Activated naive CD4-positive, alpha-beta T cell treated with anti-CD3 and anti-CD28 coated beads, Interleukin-2, amount 50 U/mL, for 16 hours (primary cell): Measurements from ENCODE around the gene CNIH3.

Source experiments
- DNase-seq: peaks from one replicate; pipeline ENCODE4 v3.0.0-alpha.2; 2020

The CNIH3 gene

GRCh38 chr1:224726441-224727182 is 110.5 kb downstream of the CNIH3 start:
- no peak for DNase-seq

- no peak for DNase-seq
Measured at GRCh38 chr1:224727351-224728289, 111.5 kb downstream of the CNIH3 start.

GRCh38 chr1:224730540-224730939 is 114.4 kb downstream of the CNIH3 start:
- DNase-seq, result no peak

- DNase-seq, result no peak
Measured at GRCh38 chr1:224730965-224731364, 114.8 kb downstream of the CNIH3 start.

GRCh38 chr1:224731633-224732032 is 115.5 kb downstream of the CNIH3 start:
- DNase-seq, result no peak

- no peak for DNase-seq
Measured at GRCh38 chr1:224732377-224733026, 116.4 kb downstream of the CNIH3 start.

GRCh38 chr1:224733027-224733911 is 117.2 kb downstream of the CNIH3 start:
- no peak for DNase-seq

- DNase-seq, result no peak
Measured at GRCh38 chr1:224734261-224734935, 118.3 kb downstream of the CNIH3 start.

- no peak for DNase-seq
Measured at GRCh38 chr1:224735159-224735558, 119.0 kb downstream of the CNIH3 start.

GRCh38 chr1:224736619-224737352 is 120.7 kb downstream of the CNIH3 start:
- no peak for DNase-seq

- no peak for DNase-seq
Measured at GRCh38 chr1:224737353-224737727, 121.2 kb downstream of the CNIH3 start.

- no peak for DNase-seq
Measured at GRCh38 chr1:224739303-224739996, 123.3 kb downstream of the CNIH3 start.

GRCh38 chr1:224739997-224740684 is 124.0 kb downstream of the CNIH3 start:
- no peak for DNase-seq

GRCh38 chr1:224740685-224741052 is 124.6 kb downstream of the CNIH3 start:
- no peak for DNase-seq

- DNase-seq, result no peak
Measured at GRCh38 chr1:224742349-224742748, 126.2 kb downstream of the CNIH3 start.

GRCh38 chr1:224743608-224744164 is 127.6 kb downstream of the CNIH3 start:
- no peak for DNase-seq

- DNase-seq, result no peak
Measured at GRCh38 chr1:224744521-224744920, 128.4 kb downstream of the CNIH3 start.

- DNase-seq, result no peak
Measured at GRCh38 chr1:224745394-224745793, 129.3 kb downstream of the CNIH3 start.

GRCh38 chr1:224745924-224746323 is 129.8 kb downstream of the CNIH3 start:
- DNase-seq, result no peak

- DNase-seq, result no peak
Measured at GRCh38 chr1:224747578-224747977, 131.5 kb downstream of the CNIH3 start.
